HCT116 (cell line): ENCODE results near the gene TEAD3. TPM values are rescaled to one million over a fixed set of nuclear protein-coding genes. Genes with fewer than 3 reads are reported as not detected.
"Not testable (repeated sequence)": the region's sequence is repeated elsewhere in the genome, so short reads cannot be mapped to it uniquely, and the experiment has no call there.

ENCODE experiments used
- ATAC-seq: fragments of 200-7000 bp; cut with Tn5 transposase; 2 replicates; pipeline ENCODE4 v1.9.1; 2020; ENCODE audit warnings: mild to moderate bottlenecking, moderate library complexity
- BruUV-seq: library from RNA; stranded (reverse); fragments of 400-500 nt; replicated peaks from 2 replicates; lab custom pipeline; 2021; lab: Mats Ljungman, UMichigan
- CTCF ChIA-PET: fragments of 300-600 bp; sonication (Branson Sonifier 250); formaldehyde crosslinking; loops from one replicate; lab custom pipeline; 2021; ENCODE audit warnings: antibody characterized with exemption; lab: Charles Lee
- POLR2A ChIA-PET: fragments of 300-600, 350-600 bp; sonication (Branson Sonifier 250); formaldehyde crosslinking; loops from one replicate; lab custom pipeline; 2021; ENCODE audit warnings: antibody characterized with exemption; lab: Charles Lee
- RAD21 ChIA-PET, 2 experiments: fragments of 300-600 bp; sonication (Branson Sonifier 250); formaldehyde crosslinking; loops; one replicate each; lab custom pipeline; 2023; ENCODE audit warnings: low total read pairs in 2 of 2; ENCODE audit not compliant: uncharacterized antibody in 2 of 2, unreplicated experiment in 2 of 2, low non-redundant PET in 1 of 2; lab: Charles Lee
- DNase-seq: peaks from one replicate; pipeline ENCODE4 v3.0.0-alpha.2; 2010; ENCODE audit warnings: low read depth, low spot score
- H2AFZ ChIP-seq: fragments of 200-600 bp; shearing (Covaris generic), sonication (generic); 2 replicates; pipeline ENCODE4 v1.6.1; 2017; ENCODE audit warnings: low read depth, mixed run types, mixed read lengths, antibody characterized with exemption, low read length; ENCODE audit not compliant: poor library complexity, severe bottlenecking
- H3K27ac ChIP-seq: 2 replicates; pipeline ENCODE4 v1.5.1; 2012; ENCODE audit warnings: low read depth, low read length
- H3K27me3 ChIP-seq: fragments of 200-600 bp; sonication (generic); 2 replicates; pipeline ENCODE4 v1.6.1; 2016; ENCODE audit warnings: mixed run types, low read length, mixed read lengths; ENCODE audit not compliant: insufficient read depth
- H3K36me3 ChIP-seq, 2 experiments: fragments of 200-500 bp in 1 of 2; fragments of 200-600 bp in 1 of 2; sonication (Bioruptor generic) in 1 of 2; sonication (generic) in 1 of 2; 2 replicates each; pipeline versions ENCODE4 v1.5.1 to v1.6.1; 2014 to 2016; ENCODE audit warnings: low read length in 2 of 2, inconsistent platforms in 1 of 2, mixed read lengths in 1 of 2, mixed run types in 1 of 2; ENCODE audit not compliant: insufficient read depth in 2 of 2, control insufficient read depth in 1 of 2
- H3K4me1 ChIP-seq, 2 experiments: fragments of 200-600 bp in 1 of 2; sonication (generic) in 1 of 2; 2 replicates each; pipeline versions ENCODE4 v1.5.1 to v1.6.1; 2012 to 2017; ENCODE audit warnings: low read length in 2 of 2, inconsistent platforms in 1 of 2, mild to moderate bottlenecking in 1 of 2, mixed read lengths in 1 of 2, mixed run types in 1 of 2, moderate library complexity in 1 of 2; ENCODE audit not compliant: insufficient read depth in 2 of 2, control insufficient read depth in 1 of 2
- H3K4me2 ChIP-seq: fragments of 200-600 bp; sonication (generic); 2 replicates; pipeline ENCODE4 v1.6.1; 2017; ENCODE audit warnings: mixed run types, low read length, mixed read lengths
- H3K4me3 ChIP-seq, 2 experiments: fragments of 200-600 bp in 1 of 2; sonication (generic) in 1 of 2; replicated peaks in 1 of 2; 2 replicates each; pipeline ENCODE4 v1.5.1; 2011 to 2016; ENCODE audit warnings: low read length in 2 of 2, control low read depth in 1 of 2, low read depth in 1 of 2, mild to moderate bottlenecking in 1 of 2, mixed read lengths in 1 of 2, mixed run types in 1 of 2
- H3K79me2 ChIP-seq: fragments of 200-600 bp; sonication (generic); 2 replicates; pipeline ENCODE4 v1.6.1; 2017; ENCODE audit warnings: mild to moderate bottlenecking, mixed run types, low read length, moderate library complexity, mixed read lengths; ENCODE audit not compliant: insufficient read depth
- H3K9ac ChIP-seq: fragments of 200-600 bp; sonication (generic); 2 replicates; pipeline ENCODE4 v1.6.1; 2016; ENCODE audit warnings: low read length, mixed read lengths
- H3K9me2 ChIP-seq: fragments of 200-600 bp; sonication (generic), shearing (Covaris generic); 2 replicates; pipeline ENCODE4 v1.6.1; 2017; ENCODE audit warnings: mixed run types, mild to moderate bottlenecking, moderate library complexity; ENCODE audit not compliant: insufficient read depth
- H3K9me3 ChIP-seq, 2 experiments: fragments of 200-500 bp in 1 of 2; fragments of 200-600 bp in 1 of 2; sonication (Bioruptor generic) in 1 of 2; sonication (generic) in 1 of 2; 2 replicates each; pipeline ENCODE4 v1.6.1; 2014 to 2017; ENCODE audit warnings: low read length in 2 of 2, mixed read lengths in 2 of 2, inconsistent platforms in 1 of 2, low read depth in 1 of 2, mild to moderate bottlenecking in 1 of 2, mixed run types in 1 of 2, moderate library complexity in 1 of 2; ENCODE audit not compliant: control insufficient read depth in 1 of 2, insufficient read depth in 1 of 2
- H4K20me1 ChIP-seq: fragments of 200-600 bp; sonication (generic), shearing (Covaris generic); 2 replicates; pipeline ENCODE4 v1.6.1; 2017; ENCODE audit warnings: mixed run types, mild to moderate bottlenecking, moderate library complexity; ENCODE audit not compliant: insufficient read depth
- REST ChIP-seq: IDR thresholded peaks from 2 replicates; pipeline ENCODE4 v1.6.1; 2012; ENCODE audit warnings: low read depth
- SIN3A ChIP-seq: IDR thresholded peaks from 2 replicates; pipeline ENCODE4 v1.6.1; 2012; ENCODE audit warnings: low read depth
- intact Hi-C: fragments of 100-400 bp; cut with micrococcal nuclease; formaldehyde crosslinking; loops from 2 replicates; pipeline ENCODE4 v1.10.0; 2022
- total RNA-seq: library from RNA; stranded (reverse); gene quantifications from one replicate; pipeline ENCODE4 v1.2.1, GENCODE V29; 2021; ENCODE audit not compliant: unreplicated experiment

The TEAD3 gene
- total RNA-seq, 1 experiment from 2014 or later = 21.8 TPM

- Histone ChIP-seq H3K9me2 (no peaks in the 10 kb centered on the region), H3K4me1 (no peaks in the 10 kb centered on the region), H3K36me3 (no peaks in the 10 kb centered on the region), H3K9ac (no peak overlapping the region), H3K27ac (no peak overlapping the region), H3K4me3 (no peak overlapping the region), H2AFZ (no peak overlapping the region), H3K27me3 (no peaks in the 10 kb centered on the region), H3K79me2 (no peaks in the 10 kb centered on the region), H3K9me3 (peaks cover 0 to 1% of the 10 kb centered on the region in 2 experiments; a peak in 2 of 4 replicates), H4K20me1 (no peaks in the 10 kb centered on the region), H3K4me2 (no peak overlapping the region)
- ChIA-PET CTCF (interaction anchor here (1.0 kb wide), 1 partner anchor 94 kb away, joined by 3 read pairs; the partner anchor contains the start of gene PPARD), RAD21 (no interaction called here), POLR2A (no interaction called here)
- intact Hi-C loops = no loop called here
- ATAC-seq (0 out of 2 replicates have a peak, but pooled peaks have one; percentile 20), DNase-seq (no peak)
- no peak for TF ChIP-seq REST
- no peak for TF ChIP-seq SIN3A
- no TSS peak for BruUV-seq
These were observed 61.6 kb downstream of the TEAD3 start for GRCh38 chr6:35435074-35435837.

DNA sequence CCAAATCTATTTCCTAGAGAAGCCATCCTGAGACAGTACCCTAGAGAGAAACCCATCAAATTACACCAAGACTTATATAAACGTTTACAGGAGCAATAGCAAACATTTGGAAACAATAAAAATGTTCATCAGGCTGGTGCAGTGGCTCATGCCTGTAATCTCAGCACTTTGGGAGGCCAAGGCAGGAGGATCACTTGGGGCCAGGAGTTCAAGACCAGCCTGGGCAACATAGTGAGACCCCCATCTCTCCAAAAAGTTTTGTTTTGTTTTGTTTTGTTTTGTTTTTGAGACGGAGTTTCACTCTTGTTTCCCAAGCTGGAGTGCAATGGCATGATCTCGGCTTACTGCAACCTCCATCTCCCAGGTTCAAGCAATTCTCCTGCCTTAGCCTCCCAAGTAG lies 64.2 kb downstream of the TEAD3 start:
- POLR2A ChIA-PET, ATAC-seq, H3K9me2 ChIP-seq, H3K9ac ChIP-seq, H3K4me1 ChIP-seq, DNase-seq, BruUV-seq, intact Hi-C loops, H3K36me3 ChIP-seq, H3K27ac ChIP-seq, RAD21 ChIA-PET, H4K20me1 ChIP-seq, CTCF ChIA-PET, H3K4me3 ChIP-seq, H3K79me2 ChIP-seq, H3K4me2 ChIP-seq, H2AFZ ChIP-seq, H3K27me3 ChIP-seq: not testable (repeated sequence)
- H3K9me3 ChIP-seq = peaks cover 0 to 15% of the 10 kb centered on the region in 2 experiments; a peak in 2 of 4 replicates
